A673 (cell line): ENCODE results near the gene ITPR1.

Experiments used
- EZH2 ChIP-seq: fragments of 200-600 bp; sonication (generic); IDR thresholded peaks from 2 replicates; pipeline ENCODE4 v1.6.1; 2017; ENCODE audit warnings: borderline replicate concordance, low read depth, mild to moderate bottlenecking, mixed read lengths, antibody characterized with exemption, low read length; ENCODE audit not compliant: poor library complexity, severe bottlenecking
- TF ChIP-seq, protein P1 (sequence below): fragments of 300-800, 200-600 bp; sonication (generic); conservative IDR thresholded peaks from 2 replicates; pipeline ENCODE4 v1.5.1; 2017; ENCODE audit warnings: low read depth, mild to moderate bottlenecking, antibody characterized with exemption, low read length, moderate library complexity, mixed read lengths

- TF ChIP-seq, protein P1, sequence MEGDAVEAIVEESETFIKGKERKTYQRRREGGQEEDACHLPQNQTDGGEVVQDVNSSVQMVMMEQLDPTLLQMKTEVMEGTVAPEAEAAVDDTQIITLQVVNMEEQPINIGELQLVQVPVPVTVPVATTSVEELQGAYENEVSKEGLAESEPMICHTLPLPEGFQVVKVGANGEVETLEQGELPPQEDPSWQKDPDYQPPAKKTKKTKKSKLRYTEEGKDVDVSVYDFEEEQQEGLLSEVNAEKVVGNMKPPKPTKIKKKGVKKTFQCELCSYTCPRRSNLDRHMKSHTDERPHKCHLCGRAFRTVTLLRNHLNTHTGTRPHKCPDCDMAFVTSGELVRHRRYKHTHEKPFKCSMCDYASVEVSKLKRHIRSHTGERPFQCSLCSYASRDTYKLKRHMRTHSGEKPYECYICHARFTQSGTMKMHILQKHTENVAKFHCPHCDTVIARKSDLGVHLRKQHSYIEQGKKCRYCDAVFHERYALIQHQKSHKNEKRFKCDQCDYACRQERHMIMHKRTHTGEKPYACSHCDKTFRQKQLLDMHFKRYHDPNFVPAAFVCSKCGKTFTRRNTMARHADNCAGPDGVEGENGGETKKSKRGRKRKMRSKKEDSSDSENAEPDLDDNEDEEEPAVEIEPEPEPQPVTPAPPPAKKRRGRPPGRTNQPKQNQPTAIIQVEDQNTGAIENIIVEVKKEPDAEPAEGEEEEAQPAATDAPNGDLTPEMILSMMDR, result no peak
- TF ChIP-seq EZH2, result no peak
Measured at GRCh38 chr3:4546346-4547178, 53.4 kb downstream of the ITPR1 start.
